Stimulated activated naive CD8-positive, alpha-beta T cell treated with anti-CD3 and anti-CD28 coated beads, Interleukin-15, amount 100 ng/mL, for 72 hours (primary cell): ENCODE results near the gene CUTA.

ENCODE experiments used
- ATAC-seq: fragments of 150-1000 bp; cut with Tn5 transposase; 2 replicates; pipeline ENCODE4 v1.10.0; 2021; ENCODE audit warnings: mild to moderate bottlenecking, moderate library complexity
- DNase-seq, 2 donors: peaks; one replicate each; pipeline ENCODE4 v3.0.0; 2021 to 2022
- H3K27ac Mint-ChIP-seq, 2 donors: one replicate each; pipeline ENCODE4 v1.8.0; 2022; ENCODE audit warnings: mild to moderate bottlenecking in 2 of 2, mixed read lengths in 2 of 2, moderate library complexity in 2 of 2
- H3K27me3 Mint-ChIP-seq: one replicate; pipeline ENCODE4 v1.8.0; 2022; ENCODE audit warnings: mixed read lengths
- H3K4me1 Mint-ChIP-seq: one replicate; pipeline ENCODE4 v1.8.0; 2022; ENCODE audit warnings: mild to moderate bottlenecking, mixed read lengths
- H3K4me3 Mint-ChIP-seq, 2 donors: one replicate each; pipeline ENCODE4 v1.8.0; 2022; ENCODE audit warnings: mild to moderate bottlenecking in 2 of 2, mixed read lengths in 2 of 2, moderate library complexity in 1 of 2
- H3K9me3 Mint-ChIP-seq, 2 donors: one replicate each; pipeline ENCODE4 v1.8.0; 2022; ENCODE audit warnings: mixed read lengths in 2 of 2

Gene CUTA

GRCh38 chr6:33418690-33419291 is 884 bp upstream of the CUTA start:
- H3K27ac Mint-ChIP-seq = peak overlapping the region; percentile 97 to 99
- peak; percentile 34 for ATAC-seq
- peak overlapping the region; percentile 94 to 96 for H3K4me3 Mint-ChIP-seq
- peak; percentile 48 to 86 for DNase-seq
- H3K9me3 Mint-ChIP-seq = peaks cover 0 to 5% of the 10 kb centered on the region in 2 donors
- H3K4me1 Mint-ChIP-seq = peaks cover 68% of the 10 kb centered on the region
- H3K27me3 Mint-ChIP-seq = no peaks in the 10 kb centered on the region

GRCh38 chr6:33417128-33417902 is 592 bp downstream of the CUTA start:
- peak overlapping the region; percentile 96 to 99 for H3K27ac Mint-ChIP-seq
- peaks cover 76% of the 10 kb centered on the region for H3K4me1 Mint-ChIP-seq
- H3K4me3 Mint-ChIP-seq = peak overlapping the region; percentile 94 to 96
- H3K27me3 Mint-ChIP-seq = no peaks in the 10 kb centered on the region
- ATAC-seq (no peak), DNase-seq (peak in 1 of 2 donors; percentile 43)
- H3K9me3 Mint-ChIP-seq = no peaks in the 10 kb centered on the region

GRCh38 chr6:33416386-33417127 is 1.4 kb downstream of the CUTA start:
- Mint-ChIP-seq H3K9me3 (no peaks in the 10 kb centered on the region), H3K27me3 (no peaks in the 10 kb centered on the region), H3K4me1 (peaks cover 78% of the 10 kb centered on the region), H3K27ac (peak overlapping the region; percentile 89 to 99), H3K4me3 (peak overlapping the region; percentile 94 to 96)
- peak in 1 of 2 donors; percentile 67 for DNase-seq
- ATAC-seq = peak; percentile 2

- DNase-seq (no peak), ATAC-seq (no peak)
- peak overlapping the region; percentile 89 to 99 for H3K27ac Mint-ChIP-seq
- peaks cover 74% of the 10 kb centered on the region for H3K4me1 Mint-ChIP-seq
- H3K4me3 Mint-ChIP-seq = peak overlapping the region; percentile 94 to 96
- H3K9me3 Mint-ChIP-seq = no peaks in the 10 kb centered on the region
- no peaks in the 10 kb centered on the region for H3K27me3 Mint-ChIP-seq
These were observed 2.1 kb downstream of the CUTA start for GRCh38 chr6:33415831-33416230.

GRCh38 chr6:33414592-33415271 is 3.2 kb downstream of the CUTA start:
- H3K27ac Mint-ChIP-seq = peak overlapping the region in 1 of 2 donors; percentile 99
- peaks cover 78% of the 10 kb centered on the region for H3K4me1 Mint-ChIP-seq
- H3K9me3 Mint-ChIP-seq = no peaks in the 10 kb centered on the region
- H3K4me3 Mint-ChIP-seq = no peak overlapping the region
- no peaks in the 10 kb centered on the region for H3K27me3 Mint-ChIP-seq
- no peak for DNase-seq
- no peak for ATAC-seq

- no peaks in the 10 kb centered on the region for H3K9me3 Mint-ChIP-seq
- H3K27me3 Mint-ChIP-seq = no peaks in the 10 kb centered on the region
- DNase-seq (no peak), ATAC-seq (no peak)
- H3K4me1 Mint-ChIP-seq = peaks cover 76% of the 10 kb centered on the region
- peak overlapping the region in 1 of 2 donors; percentile 1 for H3K4me3 Mint-ChIP-seq
- peak overlapping the region; percentile 50 to 55 for H3K27ac Mint-ChIP-seq
These were observed 4.4 kb downstream of the CUTA start for GRCh38 chr6:33413241-33414120.

- Mint-ChIP-seq H3K4me1 (peaks cover 72% of the 10 kb centered on the region), H3K9me3 (no peaks in the 10 kb centered on the region), H3K27me3 (no peaks in the 10 kb centered on the region), H3K4me3 (peak overlapping the region; percentile 28 to 80), H3K27ac (no peak overlapping the region)
- DNase-seq = no peak
- ATAC-seq = no peak
These were observed 5.5 kb downstream of the CUTA start for GRCh38 chr6:33412140-33413009.

- Mint-ChIP-seq H3K4me1 (peaks cover 67% of the 10 kb centered on the region), H3K27ac (peak overlapping the region; percentile 70 to 74)
These were observed 6.3 kb downstream of the CUTA start for GRCh38 chr6:33411632-33412005.

GRCh38 chr6:33410711-33411631 is 6.9 kb downstream of the CUTA start, which contains the start of gene PHF1:
Gene PHF1, plus strand, starts transcription at chr6:33411014. Its CDS starts 1,250 bp downstream, at chr6:33412264.
- H3K27me3 Mint-ChIP-seq = no peaks in the 10 kb centered on the region
- peak within 1 kb of the TSS; percentile 80 to 90 for H3K4me3 Mint-ChIP-seq
- H3K4me1 Mint-ChIP-seq = peaks cover 61% of the 10 kb centered on the region
- ATAC-seq = peak; percentile 67
- peak within 1 kb of the TSS; percentile 95 for H3K27ac Mint-ChIP-seq
- DNase-seq = peak; percentile 91 to 93
- H3K9me3 Mint-ChIP-seq = no peaks in the 10 kb centered on the region

More at GRCh38 chr6:33411632-33412005, 6.3 kb downstream of the CUTA start:
- ATAC-seq (no peak), DNase-seq (no peak)
- H3K4me3 Mint-ChIP-seq = peak overlapping the region; percentile 80 to 81
- H3K27me3 Mint-ChIP-seq = no peaks in the 10 kb centered on the region
- no peaks in the 10 kb centered on the region for H3K9me3 Mint-ChIP-seq

GRCh38 chr6:33410050-33410710 is 7.7 kb downstream of the CUTA start:
- Mint-ChIP-seq H3K27me3 (no peaks in the 10 kb centered on the region), H3K9me3 (no peaks in the 10 kb centered on the region), H3K27ac (peak overlapping the region; percentile 95), H3K4me1 (peaks cover 53% of the 10 kb centered on the region), H3K4me3 (peak overlapping the region; percentile 76 to 90)
- ATAC-seq (peak; percentile 86), DNase-seq (peak; percentile 97 to 98)

- no peak for DNase-seq
- Mint-ChIP-seq H3K9me3 (no peaks in the 10 kb centered on the region), H3K27ac (no peak overlapping the region), H3K4me1 (peaks cover 24% of the 10 kb centered on the region), H3K4me3 (no peak overlapping the region), H3K27me3 (no peaks in the 10 kb centered on the region)
- ATAC-seq = no peak
These were observed 10.7 kb downstream of the CUTA start for GRCh38 chr6:33407132-33407718.

GRCh38 chr6:33406126-33406525 is 11.8 kb downstream of the CUTA start:
- Mint-ChIP-seq H3K4me1 (peaks cover 15% of the 10 kb centered on the region), H3K9me3 (no peaks in the 10 kb centered on the region), H3K27me3 (no peaks in the 10 kb centered on the region), H3K27ac (no peak overlapping the region), H3K4me3 (no peak overlapping the region)
- no peak for ATAC-seq
- DNase-seq = no peak
